ENCODE measurements around the gene ATP10B.

Gene ATP10B

DNA sequence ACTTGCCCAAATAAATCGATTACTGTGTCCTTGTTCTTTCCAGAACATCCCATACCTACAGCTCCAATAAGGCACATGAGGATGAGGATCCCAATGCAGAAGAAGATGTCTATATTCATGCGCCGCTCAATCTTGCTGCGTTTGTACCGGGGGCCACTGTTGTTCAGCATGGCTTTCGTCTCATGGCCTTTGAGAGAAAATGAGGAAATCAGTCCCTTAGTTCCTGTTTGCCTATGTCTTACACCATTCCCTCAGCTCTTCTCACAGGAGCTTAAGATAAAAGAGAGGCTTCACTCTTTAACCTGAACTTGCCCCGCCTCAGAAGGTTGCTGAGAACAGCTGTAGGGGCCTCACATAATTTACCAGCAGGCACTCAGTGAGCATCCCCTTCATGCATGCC is 211.6 kb downstream of the ATP10B start:
- in situ Hi-C loops (cut with HindIII; ENCODE audit: low sequenced_read_pairs), result no loop called here

DNA sequence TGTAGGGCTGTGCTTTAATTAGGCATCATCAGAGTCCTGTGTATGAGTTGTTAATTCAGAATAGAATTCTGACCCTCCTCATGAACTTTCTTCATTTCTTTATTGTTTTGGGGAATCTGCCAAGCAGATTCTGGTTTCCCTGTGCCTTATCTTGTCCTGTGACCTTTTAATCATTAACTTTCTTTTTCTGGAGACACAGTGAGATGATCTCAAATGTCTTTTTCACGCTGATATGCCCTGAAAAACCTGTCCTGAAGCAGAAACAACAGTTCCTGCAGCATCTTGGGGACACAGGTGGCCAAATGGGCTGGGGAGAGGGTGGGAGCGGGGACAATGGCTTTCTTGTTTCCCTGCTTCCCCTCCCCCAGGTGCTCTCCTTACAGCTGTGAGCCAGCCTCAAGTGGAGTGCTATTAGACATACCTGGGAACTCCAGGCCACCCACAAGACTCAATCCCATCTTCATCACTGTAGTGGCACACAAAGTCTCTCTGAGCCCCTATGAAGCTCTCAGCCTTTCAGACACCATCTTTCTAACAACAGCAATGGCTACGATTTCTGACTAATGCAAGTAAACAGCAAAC is 213.8 kb downstream of the ATP10B start:
- TF ChIP-seq, protein P1, sequence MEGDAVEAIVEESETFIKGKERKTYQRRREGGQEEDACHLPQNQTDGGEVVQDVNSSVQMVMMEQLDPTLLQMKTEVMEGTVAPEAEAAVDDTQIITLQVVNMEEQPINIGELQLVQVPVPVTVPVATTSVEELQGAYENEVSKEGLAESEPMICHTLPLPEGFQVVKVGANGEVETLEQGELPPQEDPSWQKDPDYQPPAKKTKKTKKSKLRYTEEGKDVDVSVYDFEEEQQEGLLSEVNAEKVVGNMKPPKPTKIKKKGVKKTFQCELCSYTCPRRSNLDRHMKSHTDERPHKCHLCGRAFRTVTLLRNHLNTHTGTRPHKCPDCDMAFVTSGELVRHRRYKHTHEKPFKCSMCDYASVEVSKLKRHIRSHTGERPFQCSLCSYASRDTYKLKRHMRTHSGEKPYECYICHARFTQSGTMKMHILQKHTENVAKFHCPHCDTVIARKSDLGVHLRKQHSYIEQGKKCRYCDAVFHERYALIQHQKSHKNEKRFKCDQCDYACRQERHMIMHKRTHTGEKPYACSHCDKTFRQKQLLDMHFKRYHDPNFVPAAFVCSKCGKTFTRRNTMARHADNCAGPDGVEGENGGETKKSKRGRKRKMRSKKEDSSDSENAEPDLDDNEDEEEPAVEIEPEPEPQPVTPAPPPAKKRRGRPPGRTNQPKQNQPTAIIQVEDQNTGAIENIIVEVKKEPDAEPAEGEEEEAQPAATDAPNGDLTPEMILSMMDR (IDR thresholded peaks at IDR 0.05; ENCODE audit: low read depth, low read length), result no peak
- in situ Hi-C loops (cut with HindIII; ENCODE audit: low sequenced_read_pairs), result no loop called here
- no peak overlapping the region for H3K4me3 ChIP-seq (ENCODE audit: low read depth, low read length)
- DNase-seq (ENCODE audit: low read depth, low spot score), result no peak

More for the DNA sequence above, 211.6 kb downstream of the ATP10B start:
- TF ChIP-seq, protein P1 (IDR thresholded peaks at IDR 0.05; ENCODE audit: low read depth, low read length), result no peak
- no peak overlapping the region for H3K4me3 ChIP-seq (ENCODE audit: low read depth, low read length)
- DNase-seq (ENCODE audit: low read depth, low spot score), result no peak

- no peak overlapping the region for H3K4me3 ChIP-seq (ENCODE audit: low read depth, low read length)
- in situ Hi-C loops (cut with HindIII; ENCODE audit: low sequenced_read_pairs), result no loop called here
- TF ChIP-seq, protein P1 (IDR thresholded peaks at IDR 0.05; ENCODE audit: low read depth, low read length), result no peak
- no peak for DNase-seq (ENCODE audit: low read depth, low spot score)
These were observed 214.5 kb downstream of the ATP10B start for GRCh38 chr5:160637357-160638090.

DNA sequence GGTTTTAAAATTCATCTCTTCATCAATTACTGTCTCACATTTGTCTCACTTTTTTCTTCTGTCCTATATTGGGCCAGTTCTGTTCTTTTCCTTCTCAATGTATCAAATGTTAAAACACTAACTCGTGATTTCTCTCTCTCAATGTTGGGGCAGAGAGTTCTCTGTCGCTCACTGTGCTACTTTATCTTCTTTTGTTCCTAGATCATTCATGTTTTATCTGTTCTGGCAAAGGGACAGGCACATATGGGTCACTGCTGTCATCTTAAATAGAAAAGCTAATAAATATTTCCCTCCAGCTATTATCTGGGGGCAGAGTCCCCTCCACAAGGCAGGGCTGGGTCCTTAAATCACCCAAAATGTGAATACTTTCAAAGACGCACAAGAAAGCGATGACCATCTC is 216.3 kb downstream of the ATP10B start:
- no peak for DNase-seq (ENCODE audit: low read depth, low spot score)
- no peak overlapping the region for H3K4me3 ChIP-seq (ENCODE audit: low read depth, low read length)
- TF ChIP-seq, protein P1 (IDR thresholded peaks at IDR 0.05; ENCODE audit: low read depth, low read length), result no peak
- in situ Hi-C loops (cut with HindIII; ENCODE audit: low sequenced_read_pairs), result no loop called here

GRCh38 chr5:160635046-160635445 is 217.0 kb downstream of the ATP10B start:
- TF ChIP-seq, protein P1 (IDR thresholded peaks at IDR 0.05; ENCODE audit: low read depth, low read length), result no peak
- DNase-seq (ENCODE audit: low read depth, low spot score), result no peak
- in situ Hi-C loops (cut with HindIII; ENCODE audit: low sequenced_read_pairs), result no loop called here
- H3K4me3 ChIP-seq (ENCODE audit: low read depth, low read length), result no peak overlapping the region

- TF ChIP-seq, protein P1 (IDR thresholded peaks at IDR 0.05; ENCODE audit: low read depth, low read length), result no peak
- in situ Hi-C loops (cut with HindIII; ENCODE audit: low sequenced_read_pairs), result no loop called here
- DNase-seq (ENCODE audit: low read depth, low spot score), result no peak
- no peak overlapping the region for H3K4me3 ChIP-seq (ENCODE audit: low read depth, low read length)
These were observed 223.0 kb downstream of the ATP10B start for GRCh38 chr5:160629003-160629402.

All from astrocyte of the spinal cord (primary cell).